Lower leg skin (tissue), 4 donors: Measurements from ENCODE around the gene CSNK2B. TPM values are rescaled to one million over a fixed set of nuclear protein-coding genes. Genes with fewer than 3 reads are reported as not detected.
"Not testable (repeated sequence)": the region's sequence is repeated elsewhere in the genome, so short reads cannot be mapped to it uniquely, and the experiment has no call there.

ENCODE experiments used
- DNase-seq, 2 donors: peaks; one replicate each; pipeline ENCODE4 v3.0.0-alpha.2; 2019; ENCODE audit warnings: low spot score in 2 of 2
- H3K4me3 ChIP-seq: fragments of 200-600 bp; sonication (generic); 2 replicates; pipeline ENCODE4 v1.5.1; 2017; ENCODE audit warnings: mild to moderate bottlenecking, low read depth; ENCODE audit not compliant: poor library complexity, severe bottlenecking
- CTCF ChIP-seq, 3 donors: fragments of 450-650 bp; IDR thresholded peaks; one replicate each; pipeline ENCODE4 v1.5.1; 2016; ENCODE audit warnings: antibody characterized with exemption in 3 of 3, mild to moderate bottlenecking in 3 of 3, moderate library complexity in 2 of 3
- POLR2A ChIP-seq, 2 donors: fragments of 450-650 bp; IDR thresholded peaks; one replicate each; pipeline ENCODE4 v1.6.1; 2016 to 2017; ENCODE audit warnings: antibody characterized with exemption in 2 of 2, mild to moderate bottlenecking in 1 of 2, moderate library complexity in 1 of 2
- WGBS, 2 donors: methylation state at CpG; one replicate each; pipeline ENCODE4 v1.1.5; 2018; 5-methylcytosine and 5-hydroxymethylcytosine counted together
- intact Hi-C: fragments of 100-400 bp; cut with DNase I; formaldehyde crosslinking; loops from one replicate; pipeline ENCODE4 v1.15.0; 2023; ENCODE audit warnings: low total_unique reads
- total RNA-seq, 4 donors: library from RNA; depleted of rRNA; stranded (reverse); fragments of >200 nt; gene quantifications; one replicate each; pipeline ENCODE4 v1.1.0, GENCODE V29; 2016

CSNK2B gene
- total RNA-seq, 4 donors from 2014 or later, result 328 to 447 (median 416) TPM

GRCh38 chr6:31708224-31708623, 42.3 kb downstream of the CSNK2B start:
- no peak overlapping the region for H3K4me3 ChIP-seq
- intact Hi-C loops, result no loop called here
- TF ChIP-seq POLR2A (IDR thresholded peaks at IDR 0.05) (no peak), CTCF (IDR thresholded peaks at IDR 0.05) (no peak)
- 89 to 93% methylated on average over 3 of the region's 3 CpGs for WGBS, 2 donors
- no peak for DNase-seq

GRCh38 chr6:31709157-31709556, 43.3 kb downstream of the CSNK2B start:
- DNase-seq, H3K4me3 ChIP-seq, intact Hi-C loops: not testable (repeated sequence)
- 89 to 92% methylated on average over 11 of the region's 11 CpGs for WGBS, 2 donors

GRCh38 chr6:31710523-31711219, 44.8 kb downstream of the CSNK2B start:
- 63 to 68% methylated on average over 5 of the region's 5 CpGs for WGBS, 2 donors
- no peak overlapping the region for H3K4me3 ChIP-seq
- intact Hi-C loops, result no loop called here
- DNase-seq, result no peak
- TF ChIP-seq POLR2A (IDR thresholded peaks at IDR 0.05), result no peak
- no peak for TF ChIP-seq CTCF (IDR thresholded peaks at IDR 0.05)

GRCh38 chr6:31711233-31711632, 45.4 kb downstream of the CSNK2B start:
- H3K4me3 ChIP-seq, result no peak overlapping the region
- 18 to 29% methylated on average over 4 to 8 of the region's 8 CpGs for WGBS, 2 donors
- TF ChIP-seq POLR2A (IDR thresholded peaks at IDR 0.05) (no peak), CTCF (IDR thresholded peaks at IDR 0.05) (no peak)
- DNase-seq, result no peak
- intact Hi-C loops, result no loop called here

DNA sequence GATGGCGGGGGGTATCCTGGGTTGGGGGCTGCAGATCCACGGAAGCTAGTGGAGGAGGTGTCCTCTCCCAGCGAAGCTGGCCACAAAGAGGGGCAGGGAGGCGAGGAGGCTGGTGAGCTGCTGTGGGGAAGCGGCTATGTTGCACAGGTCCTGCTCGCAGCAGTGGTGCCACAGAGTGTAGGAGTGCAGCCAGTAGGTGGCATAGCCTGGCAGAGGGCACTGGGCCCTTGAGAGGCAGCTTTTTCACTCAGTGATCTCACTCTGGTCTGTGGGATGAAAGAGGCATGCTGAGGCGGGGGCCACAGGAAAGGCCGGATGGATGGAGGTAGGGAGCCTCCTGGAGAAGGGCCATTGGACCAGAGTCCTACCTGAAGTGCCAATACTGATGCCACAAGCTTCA, 46.4 kb downstream of the CSNK2B start:
- 54 to 61% methylated on average over 8 of the region's 8 CpGs for WGBS, 2 donors
- no peak overlapping the region for H3K4me3 ChIP-seq
- DNase-seq, result no peak
- intact Hi-C loops, result no loop called here
- TF ChIP-seq POLR2A (IDR thresholded peaks at IDR 0.05) (no peak), CTCF (IDR thresholded peaks at IDR 0.05) (no peak)

DNA sequence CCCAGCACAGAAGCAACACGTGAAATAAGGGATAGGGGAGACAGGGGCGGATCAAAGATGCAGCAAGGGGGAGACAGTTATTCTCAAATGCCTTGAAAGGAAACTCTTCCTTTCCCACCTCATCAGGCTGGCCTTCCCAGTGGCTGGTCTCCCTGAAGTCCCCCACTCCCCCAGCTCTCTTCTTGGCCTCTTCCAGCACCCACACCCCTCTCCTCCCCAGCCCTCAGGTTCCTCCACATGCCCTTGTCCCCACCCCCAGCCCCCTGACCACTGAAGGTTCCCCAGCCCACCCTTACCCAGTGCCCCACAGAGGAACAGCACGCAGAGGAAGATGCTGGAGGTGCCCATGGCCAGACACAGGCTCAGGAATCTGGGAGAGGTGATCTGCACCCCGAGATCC, 47.6 kb downstream of the CSNK2B start:
- no peak for DNase-seq
- WGBS, 2 donors, result 57 to 70% methylated on average over 4 of the region's 4 CpGs
- intact Hi-C loops, result no loop called here

More for the DNA sequence above, 47.6 kb downstream of the CSNK2B start:
- TF ChIP-seq POLR2A (IDR thresholded peaks at IDR 0.05), result no peak
- TF ChIP-seq CTCF (IDR thresholded peaks at IDR 0.05), result no peak
- H3K4me3 ChIP-seq, result no peak overlapping the region
